H9 (cell line): ENCODE data around the gene RAI2. TPM values are rescaled to one million over a fixed set of nuclear protein-coding genes. Genes with fewer than 3 reads are reported as not detected.

ENCODE experiments used
- DNase-seq: peaks from one replicate; pipeline ENCODE4 v3.0.0-alpha.2; 2017
- H2AFZ ChIP-seq: one replicate; pipeline ENCODE4 v1.6.1; 2013; ENCODE audit warnings: mild to moderate bottlenecking, low read length, control low read depth, moderate library complexity
- H2AK5ac ChIP-seq: 2 replicates; pipeline ENCODE4 v1.6.1; 2013; ENCODE audit warnings: low read length, control low read depth, mixed read lengths; ENCODE audit not compliant: insufficient read length
- H2BK120ac ChIP-seq: one replicate; pipeline ENCODE4 v1.6.1; 2013; ENCODE audit warnings: low read depth, mild to moderate bottlenecking, low read length, control low read depth, inconsistent platforms; ENCODE audit not compliant: poor library complexity, severe bottlenecking
- H2BK12ac ChIP-seq: 2 replicates; pipeline ENCODE4 v1.6.1; 2013; ENCODE audit warnings: low read length, control low read depth, mixed read lengths, low read depth; ENCODE audit not compliant: insufficient read length
- H2BK15ac ChIP-seq: 2 replicates; pipeline ENCODE4 v1.6.1; 2013; ENCODE audit warnings: low read depth, low read length, control low read depth
- H2BK20ac ChIP-seq: one replicate; pipeline ENCODE4 v1.6.1; 2013; ENCODE audit warnings: low read depth, mild to moderate bottlenecking, low read length, control low read depth, inconsistent platforms; ENCODE audit not compliant: poor library complexity, severe bottlenecking
- H2BK5ac ChIP-seq: 2 replicates; pipeline ENCODE4 v1.6.1; 2013; ENCODE audit warnings: low read length, control low read depth, mixed read lengths; ENCODE audit not compliant: insufficient read length
- H3K14ac ChIP-seq: 2 replicates; pipeline ENCODE4 v1.6.1; 2013; ENCODE audit warnings: low read length, control low read depth; ENCODE audit not compliant: insufficient read depth
- H3K18ac ChIP-seq: 2 replicates; pipeline ENCODE4 v1.6.1; 2013; ENCODE audit warnings: low read depth, mild to moderate bottlenecking, mixed read lengths, low read length, control low read depth; ENCODE audit not compliant: insufficient read length
- H3K23ac ChIP-seq: 2 replicates; pipeline ENCODE4 v1.6.1; 2013; ENCODE audit warnings: low read length, control low read depth, mixed read lengths, low read depth; ENCODE audit not compliant: insufficient read length
- H3K23me2 ChIP-seq: 2 replicates; pipeline ENCODE4 v1.6.1; 2013; ENCODE audit warnings: low read depth, mild to moderate bottlenecking, mixed read lengths, low read length, control low read depth; ENCODE audit not compliant: insufficient read length, poor library complexity, severe bottlenecking
- H3K27ac ChIP-seq: 2 replicates; pipeline ENCODE4 v1.5.1; 2013; ENCODE audit warnings: low read length, control low read depth, mixed read lengths, low read depth; ENCODE audit not compliant: insufficient read length
- H3K27me3 ChIP-seq: 2 replicates; pipeline ENCODE4 v1.6.1; 2013; ENCODE audit warnings: low read length, control low read depth, inconsistent platforms; ENCODE audit not compliant: insufficient read depth
- H3K4ac ChIP-seq: 2 replicates; pipeline ENCODE4 v1.6.1; 2013; ENCODE audit warnings: low read depth, mild to moderate bottlenecking, control low read depth, inconsistent platforms, low read length, moderate library complexity
- H3K4me1 ChIP-seq: 2 replicates; pipeline ENCODE4 v1.6.1; 2013; ENCODE audit warnings: low read length, control low read depth, inconsistent platforms; ENCODE audit not compliant: insufficient read depth
- H3K4me2 ChIP-seq: 2 replicates; pipeline ENCODE4 v1.6.1; 2013; ENCODE audit warnings: low read length, control low read depth, mixed read lengths; ENCODE audit not compliant: insufficient read length, insufficient read depth
- H3K56ac ChIP-seq: 2 replicates; pipeline ENCODE4 v1.6.1; 2013; ENCODE audit warnings: low read depth, mild to moderate bottlenecking, mixed read lengths, low read length, control low read depth; ENCODE audit not compliant: insufficient read length
- H3K79me1 ChIP-seq: 2 replicates; pipeline ENCODE4 v1.6.1; 2013; ENCODE audit warnings: low read depth, mild to moderate bottlenecking, moderate library complexity, low read length, control low read depth, inconsistent platforms; ENCODE audit not compliant: insufficient read depth, poor library complexity, severe bottlenecking
- H3K79me2 ChIP-seq: 2 replicates; pipeline ENCODE4 v1.6.1; 2013; ENCODE audit warnings: low read length, control low read depth, inconsistent platforms; ENCODE audit not compliant: insufficient read depth
- H3K9ac ChIP-seq: 2 replicates; pipeline ENCODE4 v1.6.1; 2013; ENCODE audit warnings: low read length, control low read depth, mixed read lengths; ENCODE audit not compliant: insufficient read length; ENCODE audit errors: extremely low read depth
- H3K9me3 ChIP-seq: one replicate; pipeline ENCODE4 v1.6.1; 2013; ENCODE audit warnings: low read depth, low read length, inconsistent platforms; ENCODE audit not compliant: control insufficient read depth
- H3T11ph ChIP-seq: one replicate; pipeline ENCODE4 v1.6.1; 2013; ENCODE audit warnings: mild to moderate bottlenecking, low read length, control low read depth, inconsistent platforms
- H4K20me1 ChIP-seq: one replicate; pipeline ENCODE4 v1.6.1; 2013; ENCODE audit not compliant: control insufficient read depth, insufficient read length, insufficient read depth
- H4K5ac ChIP-seq: 2 replicates; pipeline ENCODE4 v1.6.1; 2013; ENCODE audit warnings: low read depth, mild to moderate bottlenecking, mixed read lengths, low read length, control low read depth; ENCODE audit not compliant: insufficient read length
- H4K8ac ChIP-seq: replicated peaks from 2 replicates; pipeline ENCODE4 v1.6.1; 2013; ENCODE audit warnings: low read length, control low read depth, mixed read lengths, low read depth; ENCODE audit not compliant: insufficient read length
- H4K91ac ChIP-seq: 2 replicates; pipeline ENCODE4 v1.6.1; 2013; ENCODE audit warnings: low read depth, mild to moderate bottlenecking, moderate library complexity, mixed read lengths, low read length, control low read depth; ENCODE audit not compliant: insufficient read length
- H3K27ac Mint-ChIP-seq, 3 experiments: 2 replicates in 2 of 3; 3 replicates in 1 of 3; pipeline ENCODE4 v1.8.0; 2020 to 2021; ENCODE audit warnings: mixed read lengths in 3 of 3, mild to moderate bottlenecking in 1 of 3, moderate library complexity in 1 of 3
- H3K27me3 Mint-ChIP-seq: 2 replicates; pipeline ENCODE4 v1.8.0; 2021; ENCODE audit warnings: low read depth, mild to moderate bottlenecking, moderate library complexity, mixed read lengths
- H3K36me3 Mint-ChIP-seq, 3 experiments: 2 replicates in 2 of 3; 3 replicates in 1 of 3; pipeline ENCODE4 v1.8.0; 2020 to 2021; ENCODE audit warnings: low read depth in 3 of 3, mixed read lengths in 3 of 3; ENCODE audit not compliant: insufficient read depth in 1 of 3
- H3K4me1 Mint-ChIP-seq, 2 experiments: 2 replicates each; pipeline ENCODE4 v1.8.0; 2020; ENCODE audit warnings: mixed read lengths in 2 of 2
- H3K4me3 Mint-ChIP-seq, 2 experiments: 2 replicates in 1 of 2; 3 replicates in 1 of 2; pipeline ENCODE4 v1.8.0; 2020 to 2021; ENCODE audit warnings: mild to moderate bottlenecking in 2 of 2, mixed read lengths in 2 of 2, moderate library complexity in 1 of 2
- H3K9me3 Mint-ChIP-seq, 2 experiments: 2 replicates in 1 of 2; 3 replicates in 1 of 2; pipeline ENCODE4 v1.8.0; 2020; ENCODE audit warnings: mild to moderate bottlenecking in 2 of 2, mixed read lengths in 2 of 2, moderate library complexity in 1 of 2
- WGBS: extraction: QIAGEN DNeasy Blood & Tissue Kit; methylation state at CpG from one replicate; pipeline ENCODE4 v1.1.7; 2013; ENCODE audit warnings: missing lambda C conversion rate, low lambda C conversion rate, mixed read lengths; ENCODE audit not compliant: insufficient read length; ENCODE audit errors: extremely low coverage; 5-methylcytosine and 5-hydroxymethylcytosine counted together
- total RNA-seq: library from RNA; stranded (reverse); gene quantifications from 2 replicates; pipeline ENCODE4 v1.2.1, GENCODE V29; 2021
- TF ChIP-seq, protein P1 (sequence below): fragments of 200-600 bp; sonication (generic); conservative IDR thresholded peaks from 3 replicates; pipeline ENCODE4 v1.8.0; 2021; ENCODE audit warnings: antibody characterized with exemption, mild to moderate bottlenecking

RAI2 gene
- total RNA-seq, 1 experiment from 2014 or later, result 0.72 TPM

- no peak overlapping the region for H4K91ac ChIP-seq
- no peak overlapping the region for H4K5ac ChIP-seq
- no peaks in the 10 kb centered on the region for H3K4me1 Mint-ChIP-seq
- no peak overlapping the region for H3K4me2 ChIP-seq
- no peak overlapping the region for H2BK120ac ChIP-seq
- H3K27me3 ChIP-seq, result no peaks in the 10 kb centered on the region
- no peak overlapping the region for H3K23ac ChIP-seq
- H2AFZ ChIP-seq, result no peak overlapping the region
- H3K4ac ChIP-seq, result no peak overlapping the region
- no peaks in the 10 kb centered on the region for H4K20me1 ChIP-seq
- H3K4me1 ChIP-seq, result no peaks in the 10 kb centered on the region
- no peaks in the 10 kb centered on the region for H3K79me2 ChIP-seq
- peaks cover 24 to 39% of the 10 kb centered on the region in 2 experiments for H3K9me3 Mint-ChIP-seq
- no peak overlapping the region for H3K4me3 Mint-ChIP-seq
- H2BK5ac ChIP-seq, result no peak overlapping the region
- TF ChIP-seq, protein P1, sequence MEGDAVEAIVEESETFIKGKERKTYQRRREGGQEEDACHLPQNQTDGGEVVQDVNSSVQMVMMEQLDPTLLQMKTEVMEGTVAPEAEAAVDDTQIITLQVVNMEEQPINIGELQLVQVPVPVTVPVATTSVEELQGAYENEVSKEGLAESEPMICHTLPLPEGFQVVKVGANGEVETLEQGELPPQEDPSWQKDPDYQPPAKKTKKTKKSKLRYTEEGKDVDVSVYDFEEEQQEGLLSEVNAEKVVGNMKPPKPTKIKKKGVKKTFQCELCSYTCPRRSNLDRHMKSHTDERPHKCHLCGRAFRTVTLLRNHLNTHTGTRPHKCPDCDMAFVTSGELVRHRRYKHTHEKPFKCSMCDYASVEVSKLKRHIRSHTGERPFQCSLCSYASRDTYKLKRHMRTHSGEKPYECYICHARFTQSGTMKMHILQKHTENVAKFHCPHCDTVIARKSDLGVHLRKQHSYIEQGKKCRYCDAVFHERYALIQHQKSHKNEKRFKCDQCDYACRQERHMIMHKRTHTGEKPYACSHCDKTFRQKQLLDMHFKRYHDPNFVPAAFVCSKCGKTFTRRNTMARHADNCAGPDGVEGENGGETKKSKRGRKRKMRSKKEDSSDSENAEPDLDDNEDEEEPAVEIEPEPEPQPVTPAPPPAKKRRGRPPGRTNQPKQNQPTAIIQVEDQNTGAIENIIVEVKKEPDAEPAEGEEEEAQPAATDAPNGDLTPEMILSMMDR, result no peak
- no peak overlapping the region for H2BK12ac ChIP-seq
- no peak overlapping the region for H3K27ac Mint-ChIP-seq
- no CpG with 5 or more reads among the region's 1 CpG for WGBS
- H3K27ac ChIP-seq, result no peak overlapping the region
- no peak overlapping the region for H4K8ac ChIP-seq
- no peak overlapping the region for H3K18ac ChIP-seq
- no peaks in the 10 kb centered on the region for H3K36me3 Mint-ChIP-seq
- H3K23me2 ChIP-seq, result no peaks in the 10 kb centered on the region
- H3K14ac ChIP-seq, result no peak overlapping the region
- H2BK15ac ChIP-seq, result no peak overlapping the region
- H3T11ph ChIP-seq, result no peak overlapping the region
- no peaks in the 10 kb centered on the region for H3K79me1 ChIP-seq
- H3K9ac ChIP-seq, result no peak overlapping the region
- peaks cover 12% of the 10 kb centered on the region for H3K27me3 Mint-ChIP-seq
- no peak overlapping the region for H2AK5ac ChIP-seq
- H3K9me3 ChIP-seq, result no peaks in the 10 kb centered on the region
- DNase-seq, result no peak
- H3K56ac ChIP-seq, result no peak overlapping the region
- no peak overlapping the region for H2BK20ac ChIP-seq
Observed at GRCh38 chrX:17759990-17760389, 101.1 kb downstream of the RAI2 start.
